ENCODE measurements around the gene HRH1.

HRH1 gene

GRCh38 chr3:11274566-11275142 lies 120.4 kb downstream of the HRH1 start:
- no peak for TF ChIP-seq CTCF (IDR thresholded peaks at IDR 0.05; ENCODE audit: insufficient read depth, missing control alignments)
- DNase-seq (ENCODE audit: insufficient read length, low spot score): no peak
- no peak for FAIRE-seq

- DNase-seq (ENCODE audit: insufficient read length, low spot score) (no peak), FAIRE-seq (no peak)
- TF ChIP-seq CTCF (IDR thresholded peaks at IDR 0.05; ENCODE audit: insufficient read depth, missing control alignments): no peak
These were observed 121.6 kb downstream of the HRH1 start for GRCh38 chr3:11275926-11276325.

DNA sequence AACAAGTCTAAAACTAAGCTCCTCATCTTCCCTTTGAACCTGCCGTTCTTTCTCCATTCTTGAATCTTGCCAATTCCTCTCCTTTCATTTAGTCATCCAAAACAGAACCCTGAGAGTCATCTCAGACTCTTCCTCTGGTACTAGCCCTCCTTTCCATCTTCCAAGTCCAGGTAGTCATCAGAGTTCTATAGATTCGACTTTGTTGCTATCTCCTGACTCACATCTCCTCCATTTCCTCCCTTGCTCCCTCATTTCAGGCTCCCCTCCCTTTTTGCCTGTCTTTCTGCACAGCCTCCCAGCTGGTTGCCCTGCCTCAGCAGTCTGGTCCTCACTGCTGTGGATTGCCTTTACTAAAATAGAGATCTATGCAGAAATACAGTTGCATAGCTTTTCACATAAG lies 122.6 kb downstream of the HRH1 start:
- no peak for TF ChIP-seq CTCF (IDR thresholded peaks at IDR 0.05; ENCODE audit: insufficient read depth, missing control alignments)
- no peak for DNase-seq (ENCODE audit: insufficient read length, low spot score)
- no peak for FAIRE-seq

DNA sequence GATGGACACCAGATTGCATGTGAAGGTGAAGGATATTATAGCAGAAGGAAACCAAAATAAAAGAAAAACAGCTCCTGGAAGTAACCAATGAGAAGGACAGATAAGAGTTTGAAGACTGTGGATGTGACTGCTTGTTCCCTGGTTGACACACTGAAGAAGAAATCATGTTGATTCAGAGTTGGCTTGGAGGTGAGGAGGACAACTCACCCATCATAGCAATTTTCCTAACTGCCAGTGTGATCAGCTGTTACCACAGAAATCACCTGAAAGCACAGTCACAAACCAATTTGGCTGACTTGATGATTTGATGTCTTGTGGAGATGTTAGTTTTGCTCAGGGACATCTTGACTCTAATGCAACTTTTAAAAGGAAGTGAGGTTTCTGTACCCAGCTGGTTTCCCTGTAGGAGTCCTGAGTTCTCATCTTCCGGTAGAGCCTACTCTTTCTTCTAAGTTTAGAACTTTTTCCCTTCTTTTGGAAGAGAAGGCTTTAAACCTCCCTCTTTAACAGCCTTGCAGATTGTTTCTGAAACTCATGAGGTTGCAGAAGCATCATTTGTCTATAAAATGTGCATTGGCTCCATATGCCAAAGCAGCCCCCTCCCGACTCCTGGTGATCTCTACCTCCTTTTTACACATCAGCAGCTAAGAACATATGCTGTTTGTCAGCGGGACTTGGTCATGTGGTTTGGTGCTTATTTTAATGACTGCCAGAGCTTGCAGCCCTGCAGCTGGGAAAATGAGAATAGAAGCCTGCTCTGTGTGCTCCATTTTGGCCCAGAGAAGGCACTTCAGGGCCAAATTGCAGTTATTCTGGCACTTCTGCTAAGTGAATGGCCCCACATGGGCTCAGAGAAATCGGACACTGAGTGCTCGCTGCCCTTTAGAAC lies 128.2 kb downstream of the HRH1 start:
- DNase-seq (ENCODE audit: insufficient read length, low spot score): no peak
- TF ChIP-seq CTCF (IDR thresholded peaks at IDR 0.05; ENCODE audit: insufficient read depth, missing control alignments): no peak
- no peak for FAIRE-seq

DNA sequence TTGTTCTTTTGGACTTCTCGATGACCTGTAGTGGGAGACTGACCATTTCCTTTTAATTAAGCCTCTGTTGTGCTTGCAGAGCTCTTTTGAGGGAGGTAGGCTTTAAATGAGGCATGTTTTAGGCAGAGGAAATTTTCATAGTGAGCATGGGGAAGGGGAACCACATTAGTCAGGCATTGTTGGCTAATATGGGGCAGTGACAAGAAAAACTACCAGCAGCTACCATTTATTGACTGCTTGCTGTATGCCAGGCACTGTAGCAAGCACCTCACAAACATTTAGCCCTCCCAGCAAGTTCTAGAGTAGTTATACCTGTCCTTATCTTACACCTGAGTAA lies 128.8 kb downstream of the HRH1 start:
- FAIRE-seq (no peak), DNase-seq (ENCODE audit: insufficient read length, low spot score) (no peak)
- TF ChIP-seq CTCF (IDR thresholded peaks at IDR 0.05; ENCODE audit: insufficient read depth, missing control alignments): no peak

GRCh38 chr3:11284011-11284410 lies 129.7 kb downstream of the HRH1 start:
- no peak for FAIRE-seq
- TF ChIP-seq CTCF (IDR thresholded peaks at IDR 0.05; ENCODE audit: insufficient read depth, missing control alignments): no peak
- DNase-seq (ENCODE audit: insufficient read length, low spot score): no peak

DNA sequence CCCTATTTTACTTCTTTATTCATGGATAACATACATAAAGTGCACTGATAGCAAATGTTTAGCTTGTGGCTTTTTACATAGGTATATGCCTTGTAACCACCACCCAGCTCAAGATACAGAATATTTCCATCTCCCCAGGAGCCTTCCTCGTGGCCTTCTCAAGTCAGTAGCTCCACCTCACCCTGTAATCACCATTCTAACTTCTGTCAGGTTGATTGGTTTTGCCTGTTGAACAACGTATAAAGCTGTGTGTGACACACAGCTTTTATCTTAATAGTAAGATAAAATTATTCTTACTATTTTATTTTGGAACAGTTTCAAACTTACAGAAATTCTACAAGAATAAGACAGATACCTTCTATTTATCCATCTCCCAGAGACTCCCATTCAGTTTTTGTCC lies 131.2 kb downstream of the HRH1 start:
- no peak for TF ChIP-seq CTCF (IDR thresholded peaks at IDR 0.05; ENCODE audit: insufficient read depth, missing control alignments)
- no peak for FAIRE-seq
- no peak for DNase-seq (ENCODE audit: insufficient read length, low spot score)
